ENCODE data around the gene CASD1.

The CASD1 gene

DNA sequence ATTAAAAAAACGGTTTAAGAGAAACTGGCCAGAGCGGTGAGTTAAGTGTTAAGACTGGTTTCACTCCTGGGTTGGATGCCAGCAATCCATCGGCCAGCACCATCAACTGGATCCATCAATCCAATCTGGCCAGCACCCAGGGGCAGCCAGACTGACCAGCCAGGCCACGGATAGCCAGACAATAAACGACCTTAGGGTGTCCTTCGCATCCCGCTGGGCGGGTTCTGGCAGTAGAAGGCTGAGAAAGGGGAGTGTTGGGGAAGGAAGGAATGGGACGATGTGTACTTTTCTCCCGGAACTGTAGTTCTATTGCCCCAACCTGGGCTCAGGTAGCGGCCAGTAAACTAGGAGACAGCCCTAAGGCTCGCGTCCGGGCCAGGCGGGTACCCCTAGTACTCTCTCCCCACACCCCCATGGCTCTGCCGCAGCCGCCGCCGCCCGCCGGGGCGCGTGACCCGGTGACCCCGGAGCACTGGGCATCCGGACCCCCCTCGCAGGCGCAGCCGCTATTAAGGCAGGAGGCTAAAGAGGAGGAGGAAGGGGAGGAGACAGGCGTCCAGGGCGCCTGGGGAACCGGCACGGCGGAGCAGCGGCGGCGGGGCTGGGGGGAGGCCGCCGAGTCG, at the start of gene CASD1:
TSS of gene CASD1 (plus strand) at position 546 of the 623 bp plus-strand sequence. CDS start 276 bp downstream, outside the sequence.
- DNase-seq: peak; percentile 37 to 50

DNA sequence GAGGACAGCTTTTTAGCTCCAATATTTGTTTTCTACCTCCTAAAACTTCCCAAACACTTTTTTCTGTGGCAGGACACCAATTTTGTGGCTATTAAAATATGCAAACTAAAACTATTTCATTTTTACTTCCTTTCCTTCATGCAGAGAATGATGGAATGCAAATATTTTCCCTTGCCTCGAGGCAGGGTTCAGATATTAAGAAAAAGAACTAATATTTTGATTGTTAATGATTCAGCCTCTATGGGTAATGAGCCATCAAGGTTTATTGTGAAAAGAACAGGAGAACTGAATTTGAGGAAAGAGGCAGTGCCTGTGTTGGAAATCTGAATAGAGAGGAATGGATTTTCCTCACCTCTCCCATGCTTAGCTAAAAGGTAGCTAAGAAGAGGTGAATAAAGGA, 43.1 kb upstream of the CASD1 start:
- no peak for DNase-seq

DNA sequence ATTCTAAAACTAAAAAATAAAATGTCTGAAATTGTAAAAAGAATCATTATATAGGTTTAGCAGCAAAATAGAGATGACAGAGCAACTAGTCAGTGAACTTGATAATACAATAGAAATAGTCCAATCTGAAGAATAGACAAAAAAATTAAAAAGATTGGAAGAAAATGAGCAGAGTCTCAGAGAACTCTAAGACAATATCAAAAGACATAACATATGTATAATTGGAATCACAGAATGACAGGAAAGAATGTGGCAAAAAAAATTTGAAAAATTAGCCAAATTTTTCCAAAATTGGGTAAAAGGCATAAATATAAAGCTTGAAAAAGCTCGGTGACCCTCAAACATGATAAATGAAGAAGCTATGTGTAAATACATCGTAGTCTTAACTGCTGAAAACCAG, 38.0 kb upstream of the CASD1 start:
- no peak for DNase-seq

DNA sequence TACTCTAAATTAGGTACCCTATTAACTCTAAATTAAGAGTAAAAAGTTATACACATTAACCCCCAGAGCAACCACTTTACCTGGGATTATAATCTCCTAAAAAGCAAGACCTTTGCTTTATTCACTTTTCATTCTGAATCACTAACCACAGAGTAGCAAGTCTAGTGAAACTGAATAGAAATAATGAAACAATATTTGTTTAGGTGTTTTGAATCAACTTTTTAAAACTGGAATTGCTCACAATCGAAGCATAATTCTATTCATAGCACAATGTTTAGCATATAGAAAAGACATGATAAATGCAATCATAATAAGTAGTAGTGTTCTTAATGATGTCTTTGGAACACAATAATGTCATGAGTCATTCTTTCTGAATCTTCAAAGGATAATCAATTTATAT, 37.0 kb upstream of the CASD1 start:
- no peak for DNase-seq

GRCh38 chr7:94476251-94476840, 33.3 kb upstream of the CASD1 start:
- no peak for DNase-seq

DNA sequence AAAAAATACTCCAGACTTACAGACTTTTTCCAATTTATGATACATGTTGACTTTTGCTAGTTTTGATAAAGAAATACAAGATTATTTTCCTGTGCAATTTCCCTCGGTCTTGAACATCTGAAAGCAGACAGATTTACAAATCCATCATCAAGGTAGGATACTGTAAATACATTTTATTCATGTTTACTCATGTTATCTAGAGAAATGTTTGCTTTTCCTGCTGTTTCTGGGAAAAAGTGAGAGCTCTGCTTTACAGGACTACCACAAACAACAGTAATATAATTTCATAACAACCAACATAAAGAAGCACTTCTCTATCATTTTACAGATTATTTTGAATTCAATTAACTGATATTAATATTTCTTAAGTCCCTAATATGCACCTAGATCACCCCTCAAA, 31.7 kb upstream of the CASD1 start:
- DNase-seq: no peak

- DNase-seq: no peak
Observed at GRCh38 chr7:94478648-94479214, 30.9 kb upstream of the CASD1 start.

DNA sequence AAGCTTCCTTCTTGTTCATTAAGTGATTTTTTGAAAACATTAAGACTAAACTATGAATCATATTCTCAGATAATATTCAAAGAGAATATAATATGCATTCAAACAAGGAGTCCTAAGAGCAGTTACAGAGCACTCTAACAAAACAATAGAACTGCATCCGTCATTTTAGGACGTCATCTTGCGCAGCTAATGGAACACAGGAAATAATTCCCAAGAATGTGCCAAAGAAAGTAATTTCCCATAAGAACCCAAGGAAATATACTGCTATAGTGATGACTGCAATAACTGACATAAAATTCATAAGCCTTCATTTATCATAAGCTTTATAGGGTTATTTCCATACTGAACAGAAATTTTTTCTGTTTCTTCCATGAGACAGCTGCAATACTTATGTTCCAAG, 28.3 kb upstream of the CASD1 start:
- DNase-seq: no peak

- DNase-seq: no peak
Observed at GRCh38 chr7:94482796-94483195, 26.8 kb upstream of the CASD1 start.

DNA sequence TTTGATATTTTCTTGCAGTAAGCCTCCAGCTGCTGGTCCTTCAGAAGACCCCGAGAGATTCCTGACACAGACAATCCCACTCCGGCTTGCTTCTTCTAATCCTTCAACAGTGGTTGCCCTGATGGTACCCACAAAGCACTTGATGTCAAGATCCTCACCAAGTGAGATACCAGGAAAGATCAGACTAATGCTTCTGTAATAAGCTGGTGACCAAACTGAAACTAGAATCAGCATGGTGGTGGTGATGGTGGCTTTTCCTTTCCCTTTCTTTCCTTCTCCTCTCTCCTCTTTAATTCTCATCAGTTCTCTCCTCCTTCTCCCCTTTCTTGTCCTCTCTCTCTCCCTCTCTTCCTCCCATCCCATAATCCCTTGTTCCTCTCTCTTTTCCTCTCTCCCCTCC, 25.8 kb upstream of the CASD1 start:
- no peak for DNase-seq

DNA sequence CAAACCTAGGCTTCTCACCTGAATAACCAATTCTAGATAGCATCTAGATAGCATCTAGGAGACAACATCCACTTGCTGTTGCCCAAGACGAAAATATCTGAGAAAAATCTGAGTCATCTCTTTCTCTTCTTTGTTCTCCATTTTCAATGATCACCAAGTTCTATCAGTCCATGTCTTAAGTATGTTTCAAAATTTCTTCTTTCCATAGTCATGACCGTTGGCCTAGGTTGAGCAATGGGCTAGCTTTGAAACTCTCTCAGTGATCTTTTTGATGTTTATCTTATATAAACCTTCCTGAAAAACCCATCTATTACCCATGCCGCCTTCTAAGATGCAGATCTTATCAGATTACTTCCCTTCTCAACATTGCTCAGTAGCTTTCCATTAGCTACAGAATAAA, 23.4 kb upstream of the CASD1 start:
- no peak for DNase-seq

DNA sequence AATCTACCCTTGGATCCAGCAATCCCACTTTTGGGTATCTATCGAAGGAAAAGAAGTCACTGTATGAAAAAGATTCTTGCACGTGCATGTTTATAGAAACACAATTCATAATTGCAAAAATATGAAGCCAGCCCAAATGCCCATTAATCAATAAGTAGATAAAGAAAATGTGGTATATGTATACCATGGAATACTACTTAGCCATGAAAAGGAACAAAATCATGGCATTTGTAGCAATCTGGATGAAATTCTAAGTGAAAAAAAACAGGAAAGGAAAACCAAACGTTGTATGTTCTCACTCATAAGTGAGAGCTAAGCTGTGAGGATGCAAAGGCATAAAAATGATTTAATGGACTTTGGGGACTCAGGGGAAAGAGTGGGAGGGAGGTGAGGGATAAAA, 18.2 kb upstream of the CASD1 start:
- no peak for DNase-seq

DNA sequence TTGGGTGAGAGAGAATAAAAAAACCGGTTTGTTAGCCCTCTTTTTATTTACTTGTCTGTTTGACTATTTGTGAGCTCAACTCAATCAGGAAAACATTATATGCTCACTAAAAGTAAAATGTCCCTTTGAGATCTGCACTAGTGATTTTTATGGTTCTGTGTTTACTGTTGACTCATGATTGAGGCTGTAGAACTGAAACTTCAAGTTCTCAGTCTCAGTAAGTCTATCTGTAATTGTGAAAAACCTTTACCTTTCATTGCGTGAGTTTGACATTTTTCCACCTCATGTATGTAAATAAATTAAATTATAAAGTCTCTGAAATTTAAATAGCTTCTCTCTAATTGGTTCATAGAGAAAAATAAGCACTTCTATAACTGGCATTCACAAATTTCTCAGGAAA, 17.0 kb upstream of the CASD1 start:
- no peak for DNase-seq

GRCh38 chr7:94497874-94498670, 11.5 kb upstream of the CASD1 start:
- no peak for DNase-seq

- no peak for DNase-seq
Observed at GRCh38 chr7:94498918-94499317, 10.7 kb upstream of the CASD1 start.

DNA sequence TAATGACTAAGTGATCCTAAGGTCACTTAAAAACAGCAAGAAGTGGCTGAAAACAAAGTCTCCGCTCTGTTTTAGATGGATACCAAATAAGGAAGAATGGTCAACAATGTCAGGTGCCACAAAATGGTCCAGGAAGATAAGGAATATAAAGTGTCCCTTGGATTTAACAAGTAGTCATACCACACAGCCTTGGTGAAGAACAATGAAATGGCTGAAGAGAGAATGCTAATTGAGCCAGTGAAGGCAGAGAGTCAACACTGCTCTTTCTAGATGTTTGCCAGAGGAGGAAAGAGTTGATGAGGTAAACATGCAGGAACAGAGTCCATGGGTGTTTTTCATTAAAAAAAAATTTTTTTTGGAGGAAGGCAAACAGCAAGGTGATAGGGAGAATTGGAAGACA, 2.1 kb upstream of the CASD1 start:
- no peak for DNase-seq

GRCh38 chr7:94507962-94508361, 1.6 kb upstream of the CASD1 start:
- DNase-seq: no peak

DNA sequence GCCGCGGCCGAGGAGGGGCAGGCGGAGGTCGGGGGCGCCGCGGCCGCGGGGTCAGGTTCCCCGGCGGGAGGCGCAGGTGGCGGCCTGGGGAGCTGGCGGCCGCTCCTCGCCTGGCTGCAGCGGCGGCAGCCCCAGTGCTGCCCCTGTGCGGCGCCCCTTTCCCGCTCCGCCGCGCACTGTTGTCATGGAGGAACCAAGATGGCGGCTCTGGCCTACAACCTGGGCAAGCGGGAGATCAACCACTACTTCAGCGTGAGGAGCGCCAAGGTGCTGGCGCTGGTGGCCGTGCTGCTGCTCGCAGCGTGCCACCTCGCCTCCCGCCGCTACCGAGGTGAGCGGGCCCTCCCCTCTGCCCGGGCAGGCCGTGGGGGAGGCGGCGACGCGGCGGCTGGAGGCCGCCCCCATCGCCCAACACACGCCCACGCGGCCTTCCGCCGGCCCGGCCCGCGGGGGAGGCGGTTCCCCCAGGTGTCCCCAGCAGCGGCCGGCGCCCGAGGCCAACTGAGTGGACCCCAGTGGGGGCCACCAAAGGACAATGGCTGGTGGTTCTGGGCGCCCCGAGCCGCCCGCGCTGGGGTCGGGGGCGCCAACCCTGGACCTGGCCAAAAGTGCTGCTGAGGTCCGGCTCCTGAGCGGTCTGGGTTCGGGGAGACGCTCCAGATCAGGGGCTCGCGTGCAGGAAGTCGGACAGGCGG, 425 bp downstream of the CASD1 start:
- DNase-seq: peak; percentile 37 to 47

DNA sequence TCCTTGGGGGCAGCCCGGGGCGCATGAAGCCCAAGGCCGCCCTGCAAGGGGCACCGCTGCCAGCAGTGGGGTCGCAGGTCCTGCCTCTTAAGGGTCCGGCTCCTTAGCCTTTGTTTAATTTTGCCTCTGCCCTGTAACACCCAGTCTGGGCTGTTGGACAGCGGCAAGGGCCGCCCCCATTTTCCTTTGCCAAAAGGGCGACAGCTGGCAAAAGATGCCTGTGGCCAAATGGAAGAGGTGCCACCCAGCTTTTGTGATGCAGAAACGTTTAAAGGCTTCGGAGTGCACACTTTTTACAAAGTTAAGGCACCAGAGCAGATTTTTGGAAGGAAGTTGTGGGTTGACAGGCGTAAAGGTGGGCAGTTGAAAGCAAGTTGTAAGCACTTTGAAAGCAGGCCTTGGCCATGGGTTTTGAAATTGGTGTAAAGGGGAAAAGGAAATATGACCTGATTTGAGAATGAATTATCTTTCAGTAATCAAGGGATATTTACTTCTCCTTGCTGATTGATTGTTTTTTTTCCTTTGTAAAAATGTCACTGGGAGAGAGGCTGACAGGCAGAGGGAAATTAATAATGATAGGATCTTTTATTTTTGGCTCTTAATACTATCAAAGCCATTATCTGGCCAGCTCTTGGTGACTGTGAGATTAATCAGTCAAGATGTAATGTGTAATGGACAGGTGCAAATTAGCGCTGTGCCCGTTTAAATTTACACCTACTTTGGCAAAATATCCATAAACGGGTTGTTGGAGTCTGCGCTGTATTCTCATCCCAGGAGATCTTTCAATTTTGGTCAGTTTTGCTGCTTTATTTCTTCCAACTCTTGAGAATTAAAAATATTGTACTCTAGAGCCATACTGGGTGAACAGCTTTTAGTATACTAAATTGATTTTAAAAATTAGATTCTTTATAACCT, 1.2 kb downstream of the CASD1 start:
- DNase-seq: peak in 1 of 2 donors; percentile 36

DNA sequence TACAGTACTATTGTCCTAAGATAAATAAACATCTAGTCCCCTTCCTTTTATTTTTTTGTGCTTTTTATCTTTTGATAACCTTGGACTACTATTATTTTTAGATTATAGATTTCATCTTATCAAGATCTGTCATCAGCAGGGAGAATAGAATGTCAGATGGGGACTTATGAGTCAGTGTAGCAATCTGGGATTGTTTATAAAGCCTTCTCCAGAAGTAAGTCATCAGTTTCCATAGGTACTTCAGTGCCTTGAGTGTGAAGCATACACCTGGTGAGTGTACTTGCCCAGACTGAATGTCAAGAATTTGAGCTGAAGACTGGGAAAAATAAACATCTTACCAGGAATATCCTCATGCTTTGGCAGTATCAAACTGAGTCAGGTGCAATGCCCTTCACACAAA, 2.1 kb downstream of the CASD1 start:
- DNase-seq: no peak

- DNase-seq: no peak
Observed at GRCh38 chr7:94512735-94513564, 3.3 kb downstream of the CASD1 start.

- no peak for DNase-seq
Observed at GRCh38 chr7:94513565-94513860, 3.9 kb downstream of the CASD1 start.

Data from bone marrow (tissue), 2 donors.